Smooth muscle cell (in vitro differentiated cells): Measurements from ENCODE around the gene UNKL. TPM values are rescaled to one million over a fixed set of nuclear protein-coding genes. Genes with fewer than 3 reads are reported as not detected.

ENCODE experiments used
- DNase-seq: peaks from one replicate; lab custom pipeline; 2025; ENCODE audit not compliant: unreplicated experiment; lab: John Stamatoyannopoulos, UW
- H2AFZ ChIP-seq: fragments of 200-600 bp; sonication (generic); 2 replicates; pipeline ENCODE4 v1.6.0; 2016; ENCODE audit warnings: antibody characterized with exemption, low read depth, mild to moderate bottlenecking
- H3F3A ChIP-seq: fragments of 200-600 bp; sonication (generic); 2 replicates; pipeline ENCODE4 v1.6.0; 2017; ENCODE audit warnings: antibody characterized with exemption, low read depth
- H3K27ac ChIP-seq: fragments of 200-600 bp; sonication (generic); 2 replicates; pipeline ENCODE4 v1.5.1; 2016; ENCODE audit warnings: low read depth, mild to moderate bottlenecking
- H3K27me3 ChIP-seq: fragments of 200-600 bp; sonication (generic); 2 replicates; pipeline ENCODE4 v1.6.1; 2016; ENCODE audit warnings: low read depth, mild to moderate bottlenecking
- H3K36me3 ChIP-seq: fragments of 200-600 bp; sonication (generic); 2 replicates; pipeline ENCODE4 v1.5.1; 2016; ENCODE audit warnings: low read depth
- H3K4me1 ChIP-seq: fragments of 200-600 bp; sonication (generic); 2 replicates; pipeline ENCODE4 v1.5.1; 2016; ENCODE audit warnings: low read depth
- H3K4me2 ChIP-seq: fragments of 200-600 bp; sonication (generic); 2 replicates; pipeline ENCODE4 v1.6.0; 2016; ENCODE audit warnings: mild to moderate bottlenecking
- H3K4me3 ChIP-seq: fragments of 200-600 bp; sonication (generic); 2 replicates; pipeline ENCODE4 v1.5.1; 2016; ENCODE audit warnings: mild to moderate bottlenecking
- H3K79me2 ChIP-seq: fragments of 200-600 bp; sonication (generic); 2 replicates; pipeline ENCODE4 v1.6.0; 2016; ENCODE audit warnings: low read depth, mild to moderate bottlenecking
- H3K9ac ChIP-seq: fragments of 200-600 bp; sonication (generic); 2 replicates; pipeline ENCODE4 v1.6.0; 2016; ENCODE audit warnings: low read depth
- H3K9me3 ChIP-seq: fragments of 200-600 bp; sonication (generic); replicated peaks from 2 replicates; pipeline ENCODE4 v1.5.1; 2016; ENCODE audit warnings: low read depth
- H4K20me1 ChIP-seq: fragments of 200-600 bp; sonication (generic); 2 replicates; pipeline ENCODE4 v1.6.0; 2016; ENCODE audit warnings: low read depth
- CTCF ChIP-seq: fragments of 200-600 bp; sonication (generic); IDR thresholded peaks from 2 replicates; pipeline ENCODE4 v1.5.1; 2017; ENCODE audit warnings: borderline replicate concordance, mild to moderate bottlenecking, antibody characterized with exemption; ENCODE audit not compliant: insufficient read depth, poor library complexity, severe bottlenecking
- WGBS: methylation state at CpG from one replicate; pipeline ENCODE4 v1.1.7; 2016; ENCODE audit warnings: low lambda C conversion rate; 5-methylcytosine and 5-hydroxymethylcytosine counted together
- polyA plus RNA-seq: library from polyadenylated mRNA; unstranded; fragments of >200 nt; fragmentation: Nextera tagmentation; extraction: Ambion mirVana; gene quantifications from 2 replicates; pipeline ENCODE4 v1.2.1, GENCODE V29; 2016
- total RNA-seq: library from RNA; depleted of rRNA; stranded (reverse); fragments of >200 nt; gene quantifications from 2 replicates; pipeline ENCODE4 v1.2.3, GENCODE V29; 2014

The UNKL gene
- total and polyA plus RNA-seq, 2 experiments from 2014 or later, result 5.2 to 6.2 TPM

GRCh38 chr16:1437606-1438005, 23.1 kb upstream of the UNKL start:
- H3K36me3 ChIP-seq, result no peaks in the 10 kb centered on the region
- H3K9ac ChIP-seq, result no peak overlapping the region
- WGBS, result 83% methylated on average over 9 of the region's 22 CpGs
- H3K27ac ChIP-seq, result no peak overlapping the region
- H3K27me3 ChIP-seq, result no peaks in the 10 kb centered on the region
- H3K4me2 ChIP-seq, result no peak overlapping the region
- no peak overlapping the region for H3K4me3 ChIP-seq
- H3F3A ChIP-seq, result no peaks in the 10 kb centered on the region
- no peak overlapping the region for H2AFZ ChIP-seq
- no peak for DNase-seq
- H3K9me3 ChIP-seq, result no peaks in the 10 kb centered on the region
- H3K79me2 ChIP-seq, result no peaks in the 10 kb centered on the region
- TF ChIP-seq CTCF, result no peak
- H4K20me1 ChIP-seq, result no peaks in the 10 kb centered on the region
- H3K4me1 ChIP-seq, result no peaks in the 10 kb centered on the region

DNA sequence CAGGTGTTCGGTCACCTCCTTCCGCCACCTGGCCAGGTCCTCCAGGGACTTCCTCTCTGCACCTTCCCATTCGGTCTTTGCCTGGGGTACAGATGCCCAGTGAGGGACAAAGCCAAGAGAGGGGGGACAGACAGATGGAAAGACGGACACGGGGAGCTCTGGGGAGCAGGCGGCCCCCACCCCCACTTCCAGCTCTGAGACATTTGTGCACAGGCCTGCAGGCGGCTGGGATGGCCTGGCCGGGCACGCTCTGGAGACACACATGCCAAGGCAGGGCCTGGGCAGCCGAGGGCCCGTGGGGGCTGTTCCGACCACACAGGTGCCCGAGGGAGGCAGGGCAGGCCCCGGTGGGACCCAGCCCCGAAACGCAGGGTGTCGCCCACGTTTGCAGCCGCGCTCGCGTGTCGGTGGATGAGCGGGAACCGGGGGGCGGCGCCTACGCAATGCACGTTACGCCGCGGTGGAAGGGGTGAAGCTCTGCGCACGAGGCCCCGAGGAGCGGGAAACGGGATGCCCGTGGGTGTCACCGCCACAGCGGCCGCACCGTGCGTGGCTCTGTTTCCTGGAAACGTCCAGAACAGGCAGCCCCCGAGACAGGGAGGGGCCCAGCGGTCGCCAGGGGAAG, 22.3 kb upstream of the UNKL start:
- no peak overlapping the region for H2AFZ ChIP-seq
- no peak overlapping the region for H3K4me3 ChIP-seq
- no peaks in the 10 kb centered on the region for H3K36me3 ChIP-seq
- no peaks in the 10 kb centered on the region for H3K4me1 ChIP-seq
- H3K9ac ChIP-seq, result no peak overlapping the region
- H4K20me1 ChIP-seq, result no peaks in the 10 kb centered on the region
- no peaks in the 10 kb centered on the region for H3K9me3 ChIP-seq
- no peaks in the 10 kb centered on the region for H3K27me3 ChIP-seq
- H3K4me2 ChIP-seq, result no peak overlapping the region
- 92% methylated on average over 45 of the region's 47 CpGs for WGBS
- no peak for TF ChIP-seq CTCF
- no peak overlapping the region for H3K27ac ChIP-seq
- H3K79me2 ChIP-seq, result no peaks in the 10 kb centered on the region
- H3F3A ChIP-seq, result no peaks in the 10 kb centered on the region
- DNase-seq, result no peak

GRCh38 chr16:1435921-1436697, 21.6 kb upstream of the UNKL start:
- Histone ChIP-seq H3K4me3 (no peak overlapping the region), H3K9ac (no peak overlapping the region), H3K27ac (no peak overlapping the region), H3K27me3 (no peaks in the 10 kb centered on the region), H3K4me2 (no peak overlapping the region), H3F3A (no peaks in the 10 kb centered on the region), H2AFZ (no peak overlapping the region), H3K79me2 (no peaks in the 10 kb centered on the region), H3K4me1 (no peaks in the 10 kb centered on the region), H3K36me3 (no peaks in the 10 kb centered on the region), H3K9me3 (no peaks in the 10 kb centered on the region), H4K20me1 (no peaks in the 10 kb centered on the region)
- no peak for DNase-seq
- WGBS, result 83% methylated on average over 26 of the region's 32 CpGs
- no peak for TF ChIP-seq CTCF
